ENCODE data around the gene SLC52A1.
"Not testable (repeated sequence)": the region's sequence is repeated elsewhere in the genome, so short reads cannot be mapped to it uniquely, and the experiment has no call there.

The SLC52A1 gene

DNA sequence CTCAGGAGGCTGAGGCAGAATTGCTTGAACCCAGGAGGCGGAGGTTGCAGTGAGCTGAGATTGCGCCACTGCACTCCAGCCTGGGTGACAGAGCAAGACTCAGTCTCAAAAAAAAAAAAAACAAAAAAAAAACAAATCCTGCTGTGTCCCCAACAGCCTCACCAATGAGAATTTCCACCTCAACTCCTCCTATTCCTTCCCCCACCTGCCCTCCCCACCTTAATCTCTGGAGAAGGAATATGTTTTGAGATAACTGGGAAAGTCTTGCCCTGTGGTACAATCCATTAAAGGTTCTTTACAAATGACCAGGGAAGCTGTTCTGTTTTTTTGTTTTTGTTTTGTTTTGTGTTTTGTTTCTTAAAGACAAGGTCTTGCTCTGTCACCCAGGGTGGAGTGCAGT lies 5.1 kb downstream of the SLC52A1 start:
- not testable (repeated sequence) for DNase-seq

- no peak for DNase-seq
Measured at GRCh38 chr17:5027916-5028315, 7.3 kb downstream of the SLC52A1 start.

DNA sequence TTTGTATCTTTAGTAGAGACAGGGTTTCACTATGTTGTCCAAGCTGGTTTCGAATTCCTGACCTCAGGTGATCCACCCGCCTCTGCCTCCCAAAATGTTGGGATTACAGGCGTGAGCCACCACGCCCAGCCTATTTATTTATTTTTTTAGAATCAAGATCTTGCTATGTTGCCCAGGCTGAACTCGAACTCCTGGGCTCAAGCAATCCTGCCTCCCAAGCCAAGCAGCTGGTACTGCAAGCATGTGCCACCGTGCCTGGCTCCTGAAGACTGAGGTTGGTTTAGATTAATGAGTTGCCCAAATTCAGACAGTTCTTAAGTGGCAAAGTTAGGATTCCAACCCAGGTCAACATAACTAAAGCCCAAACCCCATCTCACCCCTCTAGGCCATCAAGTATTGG lies 7.9 kb downstream of the SLC52A1 start:
- no peak for DNase-seq

DNA sequence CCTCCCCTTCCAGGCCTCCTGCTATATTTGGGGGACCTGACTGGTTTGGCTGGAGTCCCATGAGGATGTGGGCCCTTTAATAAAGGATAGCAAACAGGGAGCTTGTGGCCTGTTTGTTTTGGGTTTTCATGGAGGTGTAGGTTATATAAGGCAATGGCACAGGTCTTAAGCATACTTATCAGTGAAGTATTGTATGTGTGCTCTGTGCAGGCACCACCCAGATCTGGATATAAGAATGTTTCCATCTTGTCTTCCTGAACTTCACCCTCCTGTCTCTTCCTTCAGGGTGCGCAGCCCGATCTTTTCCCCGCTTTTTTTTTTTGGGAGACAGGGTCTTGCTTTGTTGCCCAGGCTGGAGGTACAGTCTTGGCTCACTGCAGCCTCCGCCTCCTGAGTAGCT lies 10.6 kb downstream of the SLC52A1 start:
- DNase-seq = no peak

GRCh38 chr17:5023588-5024147 lies 11.6 kb downstream of the SLC52A1 start:
- no peak for DNase-seq

DNA sequence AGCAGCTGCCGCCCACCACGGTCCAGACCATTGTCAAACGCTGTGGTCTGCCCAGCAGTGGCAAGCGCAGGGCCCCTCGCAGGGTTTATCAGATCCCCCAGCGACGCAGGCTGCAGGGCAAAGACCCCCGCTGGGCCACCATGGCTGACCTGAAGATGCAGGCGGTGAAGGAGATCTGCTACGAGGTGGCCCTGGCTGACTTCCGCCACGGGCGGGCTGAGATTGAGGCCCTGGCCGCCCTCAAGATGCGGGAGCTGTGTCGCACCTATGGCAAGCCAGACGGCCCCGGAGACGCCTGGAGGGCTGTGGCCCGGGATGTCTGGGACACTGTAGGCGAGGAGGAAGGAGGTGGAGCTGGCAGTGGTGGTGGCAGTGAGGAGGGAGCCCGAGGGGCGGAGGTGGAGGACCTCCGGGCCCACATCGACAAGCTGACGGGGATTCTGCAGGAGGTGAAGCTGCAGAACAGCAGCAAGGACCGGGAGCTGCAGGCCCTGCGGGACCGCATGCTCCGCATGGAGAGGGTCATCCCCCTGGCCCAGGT lies 13.0 kb downstream of the SLC52A1 start:
- DNase-seq = no peak

- no peak for DNase-seq
Measured at GRCh38 chr17:5020502-5021023, 14.7 kb downstream of the SLC52A1 start.

GRCh38 chr17:5019475-5019956 lies 15.7 kb downstream of the SLC52A1 start:
- peak; percentile 50 for DNase-seq

DNA sequence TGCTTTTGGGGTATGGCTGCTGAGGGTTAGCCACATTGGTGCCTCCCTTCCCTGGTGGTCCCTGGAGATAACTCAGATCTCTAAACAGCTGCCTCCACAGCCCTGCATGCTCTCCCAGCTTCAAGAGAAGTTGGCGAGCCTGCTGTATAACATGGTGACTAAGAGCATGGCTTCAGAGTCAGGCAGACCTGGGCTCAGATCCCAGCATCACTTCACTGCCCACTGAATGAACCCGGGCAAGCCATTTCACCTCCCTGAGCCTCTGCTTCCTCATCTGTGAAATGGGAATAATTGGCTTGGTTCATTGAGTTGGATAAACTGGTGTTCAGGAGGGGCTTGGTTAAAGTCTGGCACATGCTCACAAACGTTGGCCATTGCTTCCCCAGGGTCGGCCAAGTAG lies 20.9 kb downstream of the SLC52A1 start:
- DNase-seq = no peak

- DNase-seq = no peak
Measured at GRCh38 chr17:5011928-5012327, 23.3 kb downstream of the SLC52A1 start.

- DNase-seq = no peak
Measured at GRCh38 chr17:5003214-5003867, 31.9 kb downstream of the SLC52A1 start.

DNA sequence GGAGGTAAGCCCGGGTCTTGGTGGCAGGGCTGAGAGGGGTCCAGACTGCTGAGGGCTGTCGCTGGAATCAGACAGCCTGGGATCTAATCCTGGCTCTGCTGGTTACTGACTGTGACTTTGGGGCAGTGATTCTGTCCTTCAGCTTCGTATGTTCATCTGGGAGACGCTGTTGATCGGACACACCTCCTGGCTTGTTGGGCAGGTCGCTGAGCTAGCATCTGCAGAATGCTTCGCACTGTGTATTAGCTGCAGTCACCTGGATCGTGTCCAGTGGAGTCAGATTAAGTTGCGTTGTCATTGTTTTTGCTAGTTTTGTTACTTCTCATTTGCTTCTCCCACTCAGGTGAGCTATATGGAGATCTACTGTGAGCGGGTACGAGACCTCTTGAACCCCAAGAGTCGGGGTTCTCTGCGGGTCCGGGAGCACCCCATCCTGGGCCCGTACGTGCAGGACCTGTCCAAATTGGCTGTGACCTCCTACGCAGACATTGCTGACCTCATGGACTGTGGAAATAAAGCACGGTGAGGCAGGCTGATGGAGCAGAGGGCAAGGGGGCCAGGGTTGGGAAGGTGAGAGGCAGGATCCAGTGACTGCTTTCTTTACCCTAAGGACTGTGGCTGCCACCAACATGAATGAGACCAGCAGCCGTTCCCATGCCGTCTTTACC lies 33.0 kb downstream of the SLC52A1 start:
- DNase-seq = no peak

- no peak for DNase-seq
Measured at GRCh38 chr17:5000237-5000639, 35.0 kb downstream of the SLC52A1 start.

DNA sequence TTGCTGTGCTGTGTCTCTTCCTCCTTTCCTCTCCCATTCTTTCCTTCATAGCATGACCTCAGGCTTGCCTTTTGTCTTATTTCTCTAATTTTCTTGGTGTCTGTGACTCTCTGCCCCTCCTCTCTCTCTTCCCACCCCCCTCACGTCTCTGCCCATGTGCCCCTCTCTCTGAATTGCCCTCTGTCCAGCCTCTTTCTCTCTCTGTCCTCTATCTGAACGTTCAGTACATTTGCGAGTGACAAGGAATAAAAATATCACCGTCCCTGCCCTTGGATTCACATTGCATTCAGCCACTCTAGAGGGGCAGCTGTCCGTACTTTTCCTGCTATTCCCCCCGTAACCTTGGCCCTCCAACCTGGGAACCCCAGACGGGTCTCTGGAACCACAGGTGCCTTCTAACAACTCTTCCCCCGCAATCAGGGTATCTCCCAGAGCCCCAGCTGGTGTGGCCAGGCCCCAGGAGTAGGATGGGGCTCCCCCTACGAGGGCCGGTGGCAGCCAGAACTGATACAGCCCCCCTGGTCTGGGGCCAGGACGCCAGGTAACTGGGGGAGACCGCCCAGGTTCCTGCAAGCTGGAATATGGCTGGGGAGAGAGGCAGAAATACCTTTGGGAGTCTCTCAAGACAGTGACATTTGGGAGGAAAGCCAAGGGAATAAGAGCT lies 35.7 kb downstream of the SLC52A1 start:
- DNase-seq = no peak

DNA sequence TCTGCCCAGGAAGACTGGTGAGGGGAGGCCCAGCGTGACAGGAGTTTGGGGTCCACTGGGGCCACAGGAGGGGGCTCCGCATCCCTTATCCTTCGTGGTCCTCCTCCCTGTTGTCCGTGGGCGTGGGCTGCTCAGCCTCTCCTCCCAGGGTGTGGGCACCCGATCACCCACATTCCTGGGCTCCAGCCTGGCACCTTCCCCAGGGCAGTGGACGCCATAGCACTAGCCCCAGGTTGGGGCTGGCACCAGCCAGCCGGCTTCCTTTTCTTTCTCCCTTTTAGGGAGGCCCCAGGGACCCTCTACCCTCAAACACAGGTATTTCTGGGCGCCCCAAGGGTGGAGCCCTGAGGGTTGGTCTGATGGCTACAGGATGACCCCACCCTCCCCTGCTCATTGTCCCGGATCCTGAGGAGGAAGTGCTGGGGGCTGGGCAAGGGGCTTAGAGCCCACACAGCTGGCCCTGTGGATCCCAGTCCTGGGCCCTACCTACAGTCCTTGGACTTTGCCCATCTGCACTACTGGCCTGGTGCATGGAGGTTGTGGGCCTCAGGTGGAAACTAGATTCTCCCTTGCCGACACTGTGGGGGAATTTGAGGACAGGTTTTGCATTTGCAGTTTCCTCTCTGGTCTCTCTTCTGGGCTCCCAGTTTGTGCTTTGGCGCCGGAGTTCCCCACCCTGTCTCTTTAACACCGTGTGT lies 36.3 kb downstream of the SLC52A1 start:
- no peak for DNase-seq

DNA sequence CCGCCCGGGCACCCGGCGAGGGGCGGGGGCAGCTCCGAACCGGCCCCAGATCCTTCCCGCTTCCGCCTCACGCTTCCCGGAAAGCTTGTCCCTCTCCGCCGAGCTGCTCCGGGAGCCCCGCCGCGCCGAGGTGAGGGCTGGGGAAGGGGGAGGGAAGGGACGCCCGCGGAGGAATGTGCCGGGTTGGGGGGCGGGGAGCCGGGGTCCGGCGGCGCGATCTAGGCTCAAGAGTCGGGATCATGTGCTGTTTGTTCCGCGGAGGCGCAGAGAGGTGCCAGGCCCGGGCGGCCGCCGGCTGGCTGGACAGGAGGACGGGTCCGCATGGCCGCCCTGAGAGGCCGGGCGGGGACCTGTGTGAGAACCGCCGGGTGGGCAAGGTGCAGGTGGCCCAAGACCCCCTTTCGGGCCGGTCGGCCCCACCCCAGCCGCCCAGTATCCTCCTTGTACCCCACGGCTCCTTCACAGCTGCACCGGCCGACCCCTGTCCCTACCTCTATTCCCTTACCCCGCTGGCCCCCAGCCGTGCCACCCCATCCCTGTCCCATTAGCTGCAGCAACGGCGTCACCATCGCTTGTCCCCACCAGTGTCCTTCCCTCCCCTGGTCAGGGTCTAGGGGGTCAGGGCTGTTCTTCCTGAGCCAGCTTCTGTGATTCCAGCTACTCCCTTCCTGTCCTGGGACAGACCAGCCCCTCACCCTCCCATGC lies 37.0 kb downstream of the SLC52A1 start:
- DNase-seq = no peak

GRCh38 chr17:4997302-4998026 lies 37.8 kb downstream of the SLC52A1 start, which contains the start of the genes INCA1 and KIF1C:
Gene INCA1, minus strand, starts transcription at chr17:4997522. Its CDS starts 3,085 bp downstream, at chr17:4994437.
Gene KIF1C, plus strand, starts transcription at chr17:4997950. Its CDS starts 2,297 bp downstream, at chr17:5000247.
- DNase-seq = peak; percentile 89

DNA sequence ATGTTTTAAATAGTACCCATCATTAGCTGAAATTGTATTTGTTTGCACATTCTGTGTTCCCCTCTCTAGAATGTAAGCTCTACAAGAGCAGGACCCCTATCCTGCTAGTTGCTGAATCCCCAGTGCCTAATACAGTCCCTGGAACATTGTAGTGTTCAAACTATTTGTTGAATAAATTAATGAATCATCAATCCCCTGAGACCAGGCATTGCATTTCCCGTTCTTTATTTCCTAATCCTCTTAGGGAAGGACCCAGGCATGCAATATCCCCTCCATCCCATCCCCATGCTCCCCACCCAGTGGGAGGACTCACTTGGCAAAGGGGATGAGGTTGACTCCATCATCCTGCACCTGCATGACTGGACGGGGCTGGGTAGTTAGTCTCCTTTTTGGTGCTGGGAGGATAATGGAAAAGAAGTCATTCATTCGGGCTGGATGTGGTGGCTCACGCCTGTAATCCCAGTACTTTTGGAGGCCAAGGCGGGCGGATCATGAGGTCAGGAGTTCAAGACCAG lies 41.1 kb downstream of the SLC52A1 start:
- DNase-seq = no peak

DNA sequence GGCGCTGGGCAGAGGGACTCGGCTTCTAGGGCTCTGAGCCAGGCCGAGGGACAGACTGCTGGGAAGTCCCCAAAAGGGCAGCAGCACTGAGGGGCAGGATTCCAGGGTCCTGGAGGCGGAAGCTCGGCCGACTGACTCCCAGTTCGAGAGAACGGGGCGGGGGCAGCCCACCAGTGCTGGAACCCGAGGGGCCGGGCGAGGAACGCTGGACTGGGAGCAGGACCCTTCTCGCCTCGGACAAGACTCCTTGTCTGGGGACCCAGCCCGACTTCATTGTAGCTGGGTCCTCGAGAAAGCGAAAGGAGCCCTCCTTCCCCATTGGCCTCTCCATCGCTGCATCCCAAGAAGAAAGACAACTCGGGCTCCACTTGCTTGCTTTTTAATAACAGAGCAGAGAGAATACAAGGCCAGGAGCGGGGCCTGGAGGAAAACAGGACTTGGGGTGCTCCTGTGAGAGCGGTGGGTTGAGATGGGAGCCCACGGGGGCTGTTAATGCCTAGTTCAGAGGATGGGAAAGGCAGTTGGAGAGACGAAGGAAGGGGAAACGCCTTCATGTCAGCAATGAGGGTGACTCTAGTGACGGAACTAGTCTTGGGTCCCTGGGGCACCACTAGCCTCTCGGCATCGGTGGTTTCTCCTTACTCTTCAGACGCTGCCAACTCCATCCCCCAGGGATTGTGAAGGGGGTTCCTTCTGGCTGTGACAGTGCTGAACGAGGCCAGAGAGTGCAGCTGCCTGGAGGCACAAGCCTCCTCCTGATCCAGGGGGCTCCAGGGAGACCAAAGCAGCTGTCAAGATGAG lies 47.3 kb downstream of the SLC52A1 start:
- no peak for DNase-seq
